Measurements from ENCODE around the gene CDH13.
A peak's percentile ranks its signal among the peaks of the same experiment; 100 is the strongest.

CDH13 gene

GRCh38 chr16:82631701-82632685, 5.2 kb downstream of the CDH13 start:
- ATAC-seq (replicated peaks; ENCODE audit: extremely low read depth, poor library complexity, severe bottlenecking) = no peak
- Mint-ChIP-seq H3K9me3 (no peaks in the 10 kb centered on the region), H3K27ac (ENCODE audit: low read depth) (no peak overlapping the region), H3K27me3 (peaks cover 35% of the 10 kb centered on the region), H3K4me1 (no peaks in the 10 kb centered on the region), H3K36me3 (ENCODE audit: insufficient read depth) (peaks cover 1% of the 10 kb centered on the region), H3K4me3 (no peak overlapping the region)
- DNase-seq (ENCODE audit: low spot score in 2 of 2) = no peak

DNA sequence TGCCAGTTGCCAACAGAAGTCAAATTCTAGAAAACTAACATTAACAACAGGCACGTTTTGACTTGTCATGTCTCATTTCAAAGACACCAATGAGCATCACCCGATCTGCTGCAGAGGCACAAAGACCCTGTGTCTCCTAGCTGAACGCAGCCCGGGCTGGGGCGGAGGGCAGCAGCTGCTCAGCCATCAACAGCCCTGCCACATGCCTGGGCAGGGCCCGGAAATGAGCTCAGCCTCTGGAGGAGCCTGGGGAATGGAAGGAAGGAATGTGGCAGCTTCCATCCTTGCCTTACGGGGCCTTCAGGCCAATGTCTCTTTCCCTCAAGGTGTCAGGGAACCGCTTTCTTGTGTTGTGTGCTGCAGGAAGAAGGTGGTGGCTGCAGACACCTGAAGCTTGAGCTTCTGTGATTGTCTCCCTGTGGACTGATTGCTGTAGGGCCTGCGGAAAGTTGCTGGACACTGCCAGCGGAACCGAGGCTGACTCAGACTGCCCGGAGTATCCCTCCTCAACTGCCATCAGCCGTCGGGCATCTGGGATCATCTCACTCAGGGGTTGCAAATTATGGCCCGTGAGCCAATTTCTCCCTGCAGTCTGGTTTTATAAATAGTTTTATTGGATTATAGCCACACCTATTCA, 7.3 kb downstream of the CDH13 start:
- peaks cover 17% of the 10 kb centered on the region for H3K27me3 Mint-ChIP-seq
- H3K4me1 Mint-ChIP-seq = no peaks in the 10 kb centered on the region
- H3K27ac Mint-ChIP-seq (ENCODE audit: low read depth) = no peak overlapping the region
- no peaks in the 10 kb centered on the region for H3K9me3 Mint-ChIP-seq
- DNase-seq (ENCODE audit: low spot score in 2 of 2) (no peak), ATAC-seq (replicated peaks; ENCODE audit: extremely low read depth, poor library complexity, severe bottlenecking) (no peak)
- no peak overlapping the region for H3K4me3 Mint-ChIP-seq
- H3K36me3 Mint-ChIP-seq (ENCODE audit: insufficient read depth) = peaks cover 1% of the 10 kb centered on the region

DNA sequence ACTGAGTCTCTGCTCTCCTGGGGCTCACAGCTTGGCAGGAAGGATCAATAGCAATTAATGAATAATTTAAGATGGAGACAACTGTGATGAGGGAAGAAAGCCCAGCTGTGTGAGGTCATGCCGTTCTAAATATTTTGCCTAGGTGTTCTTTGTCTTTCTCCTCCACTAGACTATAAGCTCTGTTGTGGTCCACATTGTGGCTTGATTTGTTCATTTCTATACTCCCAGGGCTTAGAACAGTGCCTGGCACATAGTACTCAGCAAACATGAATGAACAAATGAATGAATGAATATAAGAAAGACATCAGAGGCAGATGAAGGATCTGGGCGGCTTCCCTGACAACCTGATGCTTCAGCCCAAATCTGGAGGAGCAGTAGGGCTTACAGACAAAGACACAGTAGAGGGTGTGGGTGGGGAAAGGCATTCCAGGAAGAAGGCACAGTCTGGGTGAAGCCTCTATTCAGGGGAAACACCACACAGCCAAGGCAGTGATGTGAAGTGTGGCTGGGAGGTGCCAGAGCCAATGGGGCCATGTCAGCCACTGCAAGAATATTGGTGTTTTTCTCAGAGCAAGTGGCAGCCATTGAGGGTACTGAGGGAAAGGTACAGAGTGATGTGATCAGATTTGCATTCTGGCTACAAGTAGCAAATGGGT, 8.3 kb downstream of the CDH13 start:
- H3K27ac Mint-ChIP-seq (ENCODE audit: low read depth) = no peak overlapping the region
- DNase-seq (ENCODE audit: low spot score in 2 of 2) (no peak), ATAC-seq (replicated peaks; ENCODE audit: extremely low read depth, poor library complexity, severe bottlenecking) (no peak)
- H3K4me1 Mint-ChIP-seq = peaks cover 5% of the 10 kb centered on the region
- H3K36me3 Mint-ChIP-seq (ENCODE audit: insufficient read depth) = no peaks in the 10 kb centered on the region
- peaks cover 7% of the 10 kb centered on the region for H3K27me3 Mint-ChIP-seq
- H3K4me3 Mint-ChIP-seq = no peak overlapping the region
- no peaks in the 10 kb centered on the region for H3K9me3 Mint-ChIP-seq

- no peak overlapping the region for H3K4me3 Mint-ChIP-seq
- H3K27me3 Mint-ChIP-seq = no peaks in the 10 kb centered on the region
- no peaks in the 10 kb centered on the region for H3K9me3 Mint-ChIP-seq
- H3K36me3 Mint-ChIP-seq (ENCODE audit: insufficient read depth) = no peaks in the 10 kb centered on the region
- no peak overlapping the region for H3K27ac Mint-ChIP-seq (ENCODE audit: low read depth)
- peaks cover 9% of the 10 kb centered on the region for H3K4me1 Mint-ChIP-seq
- ATAC-seq (replicated peaks; ENCODE audit: extremely low read depth, poor library complexity, severe bottlenecking) (no peak), DNase-seq (ENCODE audit: low spot score in 2 of 2) (no peak)
Measured at GRCh38 chr16:82636485-82636884, 9.7 kb downstream of the CDH13 start.

DNA sequence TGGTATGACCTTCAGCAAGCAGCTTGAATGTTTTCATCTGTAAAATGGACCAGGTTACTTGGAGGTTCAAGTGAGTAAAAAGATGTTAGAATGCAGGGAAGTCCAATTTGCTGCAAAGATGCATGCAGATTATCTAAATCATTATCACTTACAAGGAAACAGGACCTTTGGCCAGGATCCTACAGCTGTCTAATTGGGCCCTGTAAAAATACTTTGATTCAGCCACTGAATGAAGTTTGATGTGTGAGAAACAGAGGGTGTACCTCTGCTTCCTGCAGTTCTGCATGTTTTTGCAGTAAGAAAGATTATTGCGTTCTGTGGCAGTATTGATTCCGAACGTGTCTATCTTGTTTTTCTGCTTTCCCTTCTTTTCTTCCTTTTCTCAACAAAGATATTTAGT, 10.2 kb downstream of the CDH13 start:
- H3K27ac Mint-ChIP-seq (ENCODE audit: low read depth) = no peak overlapping the region
- no peak overlapping the region for H3K4me3 Mint-ChIP-seq
- H3K27me3 Mint-ChIP-seq = no peaks in the 10 kb centered on the region
- ATAC-seq (replicated peaks; ENCODE audit: extremely low read depth, poor library complexity, severe bottlenecking) = no peak
- peaks cover 13% of the 10 kb centered on the region for H3K4me1 Mint-ChIP-seq
- H3K9me3 Mint-ChIP-seq = no peaks in the 10 kb centered on the region
- no peak for DNase-seq (ENCODE audit: low spot score in 2 of 2)
- no peaks in the 10 kb centered on the region for H3K36me3 Mint-ChIP-seq (ENCODE audit: insufficient read depth)

GRCh38 chr16:82638095-82638798, 11.5 kb downstream of the CDH13 start:
- Mint-ChIP-seq H3K4me3 (no peak overlapping the region), H3K4me1 (peaks cover 13% of the 10 kb centered on the region), H3K9me3 (no peaks in the 10 kb centered on the region), H3K27ac (ENCODE audit: low read depth) (no peak overlapping the region), H3K36me3 (ENCODE audit: insufficient read depth) (no peaks in the 10 kb centered on the region), H3K27me3 (no peaks in the 10 kb centered on the region)
- no peak for ATAC-seq (replicated peaks; ENCODE audit: extremely low read depth, poor library complexity, severe bottlenecking)
- DNase-seq (ENCODE audit: low spot score in 2 of 2) = no peak

DNA sequence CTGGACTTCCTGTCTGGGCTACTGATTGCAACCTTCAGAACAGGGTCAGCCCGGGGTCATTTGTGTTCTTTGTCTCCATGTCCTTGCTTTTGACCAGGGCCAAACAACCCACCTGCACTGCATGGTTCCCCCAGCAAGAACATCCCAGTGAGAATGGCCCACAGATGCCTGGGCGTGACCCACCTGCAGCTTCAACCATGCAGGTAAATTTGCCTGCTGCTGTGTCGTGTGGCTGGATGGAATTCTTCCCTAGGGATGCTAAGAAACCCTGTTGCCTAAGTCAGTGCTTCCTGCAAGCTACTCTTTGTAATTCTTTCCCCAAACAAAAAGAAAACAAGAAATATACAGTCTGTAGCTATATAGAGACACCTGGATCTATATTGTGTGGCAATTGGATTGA, 12.5 kb downstream of the CDH13 start:
- ATAC-seq (replicated peaks; ENCODE audit: extremely low read depth, poor library complexity, severe bottlenecking) = no peak
- Mint-ChIP-seq H3K36me3 (ENCODE audit: insufficient read depth) (no peaks in the 10 kb centered on the region), H3K27me3 (no peaks in the 10 kb centered on the region), H3K9me3 (no peaks in the 10 kb centered on the region), H3K27ac (ENCODE audit: low read depth) (no peak overlapping the region), H3K4me3 (no peak overlapping the region), H3K4me1 (peaks cover 13% of the 10 kb centered on the region)
- DNase-seq (ENCODE audit: low spot score in 2 of 2) = no peak

GRCh38 chr16:82639666-82640336, 13.0 kb downstream of the CDH13 start:
- peak; percentile 24 to 30 for DNase-seq (ENCODE audit: low spot score in 2 of 2)
- no peaks in the 10 kb centered on the region for H3K36me3 Mint-ChIP-seq (ENCODE audit: insufficient read depth)
- H3K4me1 Mint-ChIP-seq = peaks cover 13% of the 10 kb centered on the region
- no peak overlapping the region for H3K4me3 Mint-ChIP-seq
- H3K9me3 Mint-ChIP-seq = no peaks in the 10 kb centered on the region
- ATAC-seq (replicated peaks; ENCODE audit: extremely low read depth, poor library complexity, severe bottlenecking) = peak; percentile 52
- H3K27ac Mint-ChIP-seq (ENCODE audit: low read depth) = no peak overlapping the region
- H3K27me3 Mint-ChIP-seq = no peaks in the 10 kb centered on the region

GRCh38 chr16:82641336-82641984, 14.7 kb downstream of the CDH13 start:
- no peaks in the 10 kb centered on the region for H3K9me3 Mint-ChIP-seq
- no peaks in the 10 kb centered on the region for H3K36me3 Mint-ChIP-seq (ENCODE audit: insufficient read depth)
- peaks cover 15% of the 10 kb centered on the region for H3K4me1 Mint-ChIP-seq
- no peaks in the 10 kb centered on the region for H3K27me3 Mint-ChIP-seq
- ATAC-seq (replicated peaks; ENCODE audit: extremely low read depth, poor library complexity, severe bottlenecking) = peak; percentile 64
- DNase-seq (ENCODE audit: low spot score in 2 of 2) = no peak
- peak overlapping the region; percentile 6 for H3K4me3 Mint-ChIP-seq
- H3K27ac Mint-ChIP-seq (ENCODE audit: low read depth) = no peak overlapping the region

DNA sequence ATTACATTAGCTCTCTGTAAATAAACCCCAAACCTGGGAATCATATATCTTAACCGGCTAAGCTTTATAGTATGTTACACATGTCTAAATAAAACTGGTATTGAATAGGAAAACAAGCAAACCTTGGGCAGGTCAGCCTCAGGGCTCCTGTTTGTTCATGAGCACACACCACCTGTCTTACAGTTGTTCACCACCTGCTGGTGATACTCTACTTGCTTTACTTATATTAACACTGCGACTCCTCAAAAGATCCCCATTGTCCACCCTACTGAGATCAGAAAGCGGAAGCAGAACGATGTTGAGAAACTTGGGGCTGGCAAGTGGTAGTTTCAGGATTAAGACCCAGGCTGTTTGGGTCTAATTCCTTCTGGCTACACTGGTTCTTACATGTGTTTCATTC, 16.4 kb downstream of the CDH13 start:
- no peak overlapping the region for H3K4me3 Mint-ChIP-seq
- DNase-seq (ENCODE audit: low spot score in 2 of 2) = no peak
- ATAC-seq (replicated peaks; ENCODE audit: extremely low read depth, poor library complexity, severe bottlenecking) = no peak
- H3K27ac Mint-ChIP-seq (ENCODE audit: low read depth) = no peak overlapping the region
- no peaks in the 10 kb centered on the region for H3K9me3 Mint-ChIP-seq
- H3K4me1 Mint-ChIP-seq = peaks cover 23% of the 10 kb centered on the region
- H3K27me3 Mint-ChIP-seq = no peaks in the 10 kb centered on the region
- H3K36me3 Mint-ChIP-seq (ENCODE audit: insufficient read depth) = no peaks in the 10 kb centered on the region

- Mint-ChIP-seq H3K4me1 (peaks cover 29% of the 10 kb centered on the region), H3K9me3 (peaks cover 2% of the 10 kb centered on the region), H3K36me3 (ENCODE audit: insufficient read depth) (no peaks in the 10 kb centered on the region)
Measured at GRCh38 chr16:82643936-82644630, 17.3 kb downstream of the CDH13 start.

More at GRCh38 chr16:82643936-82644630, 17.3 kb downstream of the CDH13 start:
- H3K4me3 Mint-ChIP-seq = no peak overlapping the region
- no peak overlapping the region for H3K27ac Mint-ChIP-seq (ENCODE audit: low read depth)
- ATAC-seq (replicated peaks; ENCODE audit: extremely low read depth, poor library complexity, severe bottlenecking) (no peak), DNase-seq (ENCODE audit: low spot score in 2 of 2) (no peak)
- no peaks in the 10 kb centered on the region for H3K27me3 Mint-ChIP-seq
